Peyer's patch (tissue), 4 donors: ENCODE data around the gene KIF26B. TPM values are rescaled to one million over a fixed set of nuclear protein-coding genes. Genes with fewer than 3 reads are reported as not detected.
"Not testable (repeated sequence)": the region's sequence is repeated elsewhere in the genome, so short reads cannot be mapped to it uniquely, and the experiment has no call there.

Experiments used
- DNase-seq, 3 donors: peaks; one replicate each; pipeline ENCODE4 v3.0.0-alpha.2; 2017 to 2019
- H3K27ac ChIP-seq, 4 donors: fragments of 200-600 bp; sonication (generic); one replicate each; pipeline ENCODE4 v1.5.1; 2016 to 2019
- H3K27me3 ChIP-seq, 2 donors: fragments of 200-600 bp; sonication (generic); one replicate each; pipeline ENCODE4 v1.5.1; 2019
- H3K36me3 ChIP-seq, 3 donors: fragments of 200-600 bp; sonication (generic); one replicate each; pipeline ENCODE4 v1.5.1; 2016 to 2019
- H3K4me1 ChIP-seq, 4 donors: fragments of 200-600 bp; sonication (generic); one replicate each; pipeline ENCODE4 v1.5.1; 2016 to 2019
- H3K4me3 ChIP-seq, 4 donors: fragments of 200-600 bp; sonication (generic); 1 replicate in 3 of 4; 2 replicates in 1 of 4; pipeline ENCODE4 v1.5.1; 2016 to 2019; ENCODE audit warnings: mild to moderate bottlenecking in 1 of 4
- H3K9me3 ChIP-seq, 4 donors: fragments of 200-600 bp; sonication (generic); one replicate each; pipeline ENCODE4 v1.5.1; 2016 to 2019; ENCODE audit warnings: mild to moderate bottlenecking in 1 of 4
- POLR2A ChIP-seq, 2 donors: fragments of 450-650 bp; IDR thresholded peaks; one replicate each; pipeline ENCODE4 v1.5.1; 2017; ENCODE audit warnings: antibody characterized with exemption in 2 of 2, mild to moderate bottlenecking in 2 of 2, moderate library complexity in 2 of 2
- total RNA-seq, 4 donors: library from RNA; depleted of rRNA; stranded (reverse); fragments of >200 nt; gene quantifications; one replicate each; pipeline ENCODE4 v1.1.0, GENCODE V29; 2016
- TF ChIP-seq, protein P1 (sequence below), 6 experiments: fragments of 450-650 bp in 4 of 6; fragments of 200-600 bp in 2 of 6; sonication (generic) in 1 of 6; IDR thresholded peaks; one replicate each; pipeline ENCODE4 v1.5.1; 2017 to 2019; ENCODE audit warnings: antibody characterized with exemption in 6 of 6, mild to moderate bottlenecking in 3 of 6, moderate library complexity in 1 of 6

The KIF26B gene
- total RNA-seq, 4 donors from 2014 or later: 0.70 to 1.6 (median 1.1) TPM

DNA sequence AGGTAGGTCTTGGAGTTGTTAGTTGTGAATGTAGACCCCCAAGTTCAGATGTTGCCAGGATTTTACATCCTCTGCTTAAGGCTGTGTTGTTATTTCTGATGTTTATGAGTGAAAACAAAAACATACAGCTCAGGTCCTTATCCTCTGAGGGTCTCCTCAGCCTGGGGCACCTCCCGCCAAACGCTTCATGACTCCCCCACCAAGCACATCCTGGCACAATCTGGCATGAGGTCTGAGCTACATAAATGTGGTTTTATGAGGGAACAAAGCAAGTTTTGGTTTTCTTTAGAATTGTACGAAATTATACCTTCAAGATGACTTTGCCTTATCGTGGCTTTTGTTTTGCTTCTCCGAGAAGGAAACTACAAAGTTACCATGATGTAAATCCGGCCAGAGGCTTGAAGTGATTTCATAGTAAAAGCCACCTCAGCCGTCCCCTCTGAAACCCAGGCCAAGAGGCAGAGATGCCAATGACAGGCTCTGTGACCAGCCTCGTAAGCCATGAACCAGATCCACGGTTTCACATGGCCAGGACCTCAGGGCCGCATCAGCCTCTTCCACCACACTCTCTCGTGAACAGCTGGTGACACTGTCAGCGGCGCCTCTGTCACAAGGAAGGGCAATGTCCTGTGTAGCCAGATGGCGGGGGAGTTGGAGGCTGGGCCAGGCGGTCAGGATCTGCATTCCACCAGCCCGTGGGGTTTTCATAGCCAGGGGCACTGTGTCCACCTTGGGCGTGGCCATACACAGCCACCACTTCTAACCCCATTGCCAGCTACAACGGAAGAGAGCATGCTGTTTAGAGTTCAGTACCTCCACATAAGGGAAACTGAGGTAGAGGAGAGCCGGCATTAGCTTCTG lies 199.4 kb downstream of the KIF26B start:
- TF ChIP-seq, protein P1, sequence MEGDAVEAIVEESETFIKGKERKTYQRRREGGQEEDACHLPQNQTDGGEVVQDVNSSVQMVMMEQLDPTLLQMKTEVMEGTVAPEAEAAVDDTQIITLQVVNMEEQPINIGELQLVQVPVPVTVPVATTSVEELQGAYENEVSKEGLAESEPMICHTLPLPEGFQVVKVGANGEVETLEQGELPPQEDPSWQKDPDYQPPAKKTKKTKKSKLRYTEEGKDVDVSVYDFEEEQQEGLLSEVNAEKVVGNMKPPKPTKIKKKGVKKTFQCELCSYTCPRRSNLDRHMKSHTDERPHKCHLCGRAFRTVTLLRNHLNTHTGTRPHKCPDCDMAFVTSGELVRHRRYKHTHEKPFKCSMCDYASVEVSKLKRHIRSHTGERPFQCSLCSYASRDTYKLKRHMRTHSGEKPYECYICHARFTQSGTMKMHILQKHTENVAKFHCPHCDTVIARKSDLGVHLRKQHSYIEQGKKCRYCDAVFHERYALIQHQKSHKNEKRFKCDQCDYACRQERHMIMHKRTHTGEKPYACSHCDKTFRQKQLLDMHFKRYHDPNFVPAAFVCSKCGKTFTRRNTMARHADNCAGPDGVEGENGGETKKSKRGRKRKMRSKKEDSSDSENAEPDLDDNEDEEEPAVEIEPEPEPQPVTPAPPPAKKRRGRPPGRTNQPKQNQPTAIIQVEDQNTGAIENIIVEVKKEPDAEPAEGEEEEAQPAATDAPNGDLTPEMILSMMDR (IDR thresholded peaks at IDR 0.05): no peak
- TF ChIP-seq POLR2A (IDR thresholded peaks at IDR 0.05): no peak
- Histone ChIP-seq H3K4me3 (no peak overlapping the region), H3K27me3 (no peaks in the 10 kb centered on the region), H3K36me3 (no peaks in the 10 kb centered on the region), H3K27ac (no peak overlapping the region), H3K9me3 (no peaks in the 10 kb centered on the region), H3K4me1 (no peaks in the 10 kb centered on the region)
- DNase-seq: no peak

DNA sequence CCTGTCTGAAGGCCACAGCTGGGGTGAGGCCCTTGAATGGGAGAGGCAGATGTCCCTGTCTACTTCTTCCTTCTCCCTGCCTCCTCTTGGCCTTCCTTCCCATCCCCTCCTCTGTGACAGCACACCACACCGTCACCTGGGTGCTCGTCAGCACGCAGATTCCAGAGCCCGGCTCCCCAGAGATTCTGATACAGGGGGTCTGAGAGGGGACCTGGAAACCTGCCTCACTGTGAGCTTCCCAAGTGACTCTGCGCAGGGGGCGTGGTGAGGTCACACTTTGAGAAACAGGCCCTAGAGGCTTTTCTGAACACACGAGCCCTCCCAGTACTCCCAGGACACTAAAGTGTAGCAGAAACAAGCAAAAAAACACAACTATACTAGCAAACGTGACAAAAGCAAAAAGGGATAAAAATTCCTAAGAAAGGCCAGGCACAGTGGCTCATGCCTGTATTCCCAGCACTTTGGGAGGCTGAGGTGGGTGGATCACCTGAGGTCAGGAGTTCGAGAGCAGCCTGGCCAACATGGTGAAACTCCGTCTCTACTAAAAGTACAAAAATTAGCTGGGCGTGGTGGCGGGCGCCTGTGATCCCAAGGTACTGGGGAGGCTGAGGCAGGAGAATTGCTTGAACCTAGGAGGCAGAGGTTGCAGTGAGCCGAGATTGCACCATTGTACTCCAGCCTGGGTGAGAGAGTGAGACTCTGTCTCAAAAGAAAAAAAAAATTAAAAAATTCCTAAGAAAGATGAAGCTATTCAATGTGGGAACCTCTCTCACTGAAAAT lies 201.3 kb downstream of the KIF26B start:
- not testable (repeated sequence) for H3K27me3 ChIP-seq, H3K4me1 ChIP-seq, H3K36me3 ChIP-seq, H3K4me3 ChIP-seq, DNase-seq, H3K27ac ChIP-seq, H3K9me3 ChIP-seq

DNA sequence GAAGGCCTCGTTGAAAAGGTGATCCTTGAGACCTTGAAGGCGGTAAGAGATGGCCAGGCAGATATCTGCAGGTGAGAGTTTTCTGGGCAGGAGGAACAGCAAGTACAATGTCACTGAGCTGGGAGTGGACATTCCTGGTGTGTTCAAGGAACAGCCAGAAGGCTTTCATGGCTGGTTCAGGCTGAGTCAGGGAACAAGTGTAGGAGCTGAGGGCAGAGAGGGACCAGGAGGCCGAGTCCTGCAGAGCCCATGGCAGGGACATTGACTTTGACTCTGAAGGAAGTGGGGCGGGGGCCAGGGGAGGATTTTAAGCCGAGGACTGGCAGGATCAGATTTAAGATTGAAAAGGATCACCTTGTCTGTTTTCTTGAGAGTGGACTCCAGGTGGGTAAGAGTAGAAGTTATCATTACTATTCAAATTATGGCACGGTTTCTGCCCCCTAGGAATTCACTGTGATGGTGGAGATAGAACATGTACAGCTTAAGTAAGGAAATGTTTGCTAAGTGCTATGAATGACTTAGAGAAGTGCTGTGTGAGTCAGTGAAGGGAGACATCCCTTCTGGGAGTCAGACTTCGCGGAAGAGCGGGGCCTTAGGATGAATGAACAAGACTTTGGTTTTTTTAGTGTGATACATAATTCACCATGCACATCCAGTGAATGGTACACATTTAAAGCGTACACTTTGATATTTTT lies 202.3 kb downstream of the KIF26B start:
- Histone ChIP-seq H3K4me1 (no peaks in the 10 kb centered on the region), H3K4me3 (no peak overlapping the region), H3K9me3 (no peaks in the 10 kb centered on the region)

DNA sequence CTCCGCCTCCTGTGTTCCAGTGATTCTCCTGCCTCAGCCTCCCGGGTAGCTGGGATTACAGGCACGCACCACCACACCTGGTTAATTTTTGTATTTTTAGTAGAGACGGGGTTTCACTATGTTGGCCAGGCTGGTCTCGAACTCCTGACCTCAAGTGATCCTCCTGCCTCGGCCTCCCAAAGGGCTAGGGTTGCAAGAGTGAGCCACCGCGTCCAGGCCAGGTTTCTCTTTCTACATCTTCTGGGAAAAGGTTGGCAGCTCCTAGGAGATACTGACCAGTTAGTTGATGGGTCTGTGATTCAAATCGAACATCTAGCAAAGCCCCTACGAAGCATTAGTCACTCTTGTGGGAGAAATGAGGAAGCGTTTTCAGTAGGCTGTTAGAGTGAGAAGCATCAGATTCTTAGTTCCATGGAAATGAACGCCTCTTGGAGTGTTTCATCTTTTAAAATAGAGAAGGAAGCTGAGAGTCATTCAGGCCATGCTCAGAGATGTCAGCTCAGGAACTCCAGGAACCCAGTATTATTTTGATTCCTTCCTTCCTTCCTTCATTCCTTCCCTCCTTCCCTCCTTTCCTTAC lies 204.4 kb downstream of the KIF26B start:
- not testable (repeated sequence) for H3K27ac ChIP-seq, H3K4me3 ChIP-seq, H3K36me3 ChIP-seq, DNase-seq, H3K27me3 ChIP-seq, H3K9me3 ChIP-seq, H3K4me1 ChIP-seq

More for the DNA sequence above, 202.3 kb downstream of the KIF26B start:
- Histone ChIP-seq H3K27me3 (no peaks in the 10 kb centered on the region), H3K36me3 (no peaks in the 10 kb centered on the region), H3K27ac (no peak overlapping the region)
- DNase-seq: no peak
- TF ChIP-seq, protein P1 (IDR thresholded peaks at IDR 0.05): no peak
- TF ChIP-seq POLR2A (IDR thresholded peaks at IDR 0.05): no peak

DNA sequence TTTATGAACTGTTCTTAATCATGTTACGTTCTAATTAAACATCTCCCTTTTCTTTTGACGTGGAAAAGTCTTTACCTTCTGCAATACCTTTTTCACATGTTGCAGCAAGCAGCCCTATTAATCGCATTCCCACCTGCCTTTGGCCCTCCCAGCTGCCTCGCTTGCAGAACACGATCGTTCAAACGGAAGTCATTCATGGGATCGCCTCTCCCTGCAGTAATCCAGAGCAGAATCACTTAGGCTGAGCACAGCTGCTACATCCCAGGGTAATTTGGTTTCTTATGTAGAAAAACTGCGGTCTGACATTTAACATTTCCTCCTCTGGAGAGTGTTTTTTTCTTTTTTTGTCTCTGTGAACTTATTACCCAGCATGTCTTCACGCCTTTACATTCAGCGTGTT lies 206.3 kb downstream of the KIF26B start:
- H3K4me1 ChIP-seq: no peaks in the 10 kb centered on the region
- no peaks in the 10 kb centered on the region for H3K9me3 ChIP-seq
- H3K27ac ChIP-seq: no peak overlapping the region
- TF ChIP-seq POLR2A (IDR thresholded peaks at IDR 0.05): no peak
- TF ChIP-seq, protein P1 (IDR thresholded peaks at IDR 0.05): no peak
- H3K36me3 ChIP-seq: no peaks in the 10 kb centered on the region
- no peak overlapping the region for H3K4me3 ChIP-seq
- H3K27me3 ChIP-seq: no peaks in the 10 kb centered on the region
- no peak for DNase-seq

DNA sequence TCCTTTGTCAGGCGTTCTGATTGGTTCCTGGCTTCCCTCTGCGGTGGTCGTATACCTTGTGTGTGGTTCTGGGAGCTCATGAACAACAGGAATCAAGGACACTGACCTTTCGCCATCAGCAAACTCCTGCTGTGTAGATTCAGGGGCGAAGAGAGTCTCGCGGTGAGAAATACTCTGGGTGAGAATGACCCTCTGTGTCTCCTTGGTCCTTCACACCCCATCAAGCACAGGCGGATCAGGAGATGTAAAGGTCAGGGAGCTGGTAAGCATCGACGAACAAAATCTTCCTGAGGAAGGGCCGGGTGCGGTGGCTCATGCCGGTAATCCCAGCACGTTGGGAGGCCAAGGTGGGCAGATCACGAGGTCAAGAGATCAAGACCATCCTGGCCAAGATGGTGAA lies 207.2 kb downstream of the KIF26B start:
- TF ChIP-seq, protein P1 (IDR thresholded peaks at IDR 0.05): no peak
- no peak for TF ChIP-seq POLR2A (IDR thresholded peaks at IDR 0.05)
- Histone ChIP-seq H3K36me3 (no peaks in the 10 kb centered on the region), H3K9me3 (no peaks in the 10 kb centered on the region), H3K27ac (no peak overlapping the region), H3K4me1 (no peaks in the 10 kb centered on the region), H3K4me3 (no peak overlapping the region), H3K27me3 (no peaks in the 10 kb centered on the region)
- no peak for DNase-seq
